Measurements from ENCODE around the gene RHOG.
A peak's percentile ranks its signal among the peaks of the same experiment; 100 is the strongest.

DNA sequence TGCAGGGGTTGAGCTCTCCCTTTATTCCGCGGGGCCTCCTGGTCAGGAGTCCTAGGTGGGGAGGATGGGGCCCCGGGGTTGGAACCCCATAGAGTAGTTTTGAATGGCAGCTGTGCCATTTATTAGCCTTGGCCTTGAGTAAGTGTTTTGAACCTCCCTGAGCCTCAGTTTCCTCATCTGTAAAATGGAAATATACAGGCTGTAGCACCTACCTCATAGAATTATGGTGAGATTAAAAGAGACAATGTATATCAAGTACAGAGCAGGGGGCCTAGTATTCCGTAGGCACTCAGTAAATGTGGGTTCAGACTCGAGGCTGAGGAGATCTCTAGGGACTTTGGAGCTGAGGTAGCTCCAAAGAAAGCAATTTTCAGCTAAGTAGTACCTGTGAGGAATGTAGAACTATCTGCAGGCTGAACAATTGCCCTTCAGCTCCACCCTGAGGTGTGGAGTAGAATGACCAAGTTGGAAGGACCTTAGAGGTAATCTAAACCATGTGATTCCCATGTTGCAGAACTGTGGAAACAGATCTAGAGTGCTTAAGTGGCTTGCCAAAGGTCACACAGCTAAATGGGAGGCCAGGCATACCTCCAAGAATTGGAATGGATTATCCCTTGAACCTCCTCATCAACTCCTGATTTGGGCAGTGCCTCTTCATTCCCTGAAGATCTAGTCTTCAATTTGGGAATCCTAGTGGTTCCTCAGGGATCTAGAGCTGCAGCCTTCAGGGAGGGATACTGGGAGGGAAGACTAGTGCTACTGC is 31.7 kb downstream of the RHOG start:
- TF ChIP-seq POLR2A (IDR thresholded peaks at IDR 0.05) (no peak), POLR2AphosphoS5 (IDR thresholded peaks at IDR 0.05) (peak in 1 of 3 donors; percentile 40)

Data from spleen (tissue), 3 donors.